HG03571 (cell line): ENCODE results near the gene SLC5A2.
A peak's percentile ranks its signal among the peaks of the same experiment; 100 is the strongest.

Experiments
- ATAC-seq: cut with Tn5 transposase; IDR thresholded peaks from one replicate; pipeline ENCODE4 v1.9.1; 2021; ENCODE audit not compliant: unreplicated experiment

The SLC5A2 gene

GRCh38 chr16:31459687-31460581 is 23.0 kb upstream of the SLC5A2 start:
- peak; percentile 56 for ATAC-seq

GRCh38 chr16:31460582-31461002 is 22.3 kb upstream of the SLC5A2 start:
- no peak for ATAC-seq

GRCh38 chr16:31461201-31461920 is 21.6 kb upstream of the SLC5A2 start:
- no peak for ATAC-seq

GRCh38 chr16:31461921-31462804 is 20.8 kb upstream of the SLC5A2 start:
- no peak for ATAC-seq

- ATAC-seq = no peak
Observed at GRCh38 chr16:31464348-31464769, 18.6 kb upstream of the SLC5A2 start.

- ATAC-seq = no peak
Observed at GRCh38 chr16:31464781-31465260, 18.1 kb upstream of the SLC5A2 start.

- ATAC-seq = no peak
Observed at GRCh38 chr16:31465788-31466370, 17.0 kb upstream of the SLC5A2 start.

GRCh38 chr16:31466381-31466841 is 16.5 kb upstream of the SLC5A2 start:
- ATAC-seq = no peak

GRCh38 chr16:31467151-31467773 is 15.7 kb upstream of the SLC5A2 start:
- ATAC-seq = peak; percentile 72

GRCh38 chr16:31467858-31468257 is 15.1 kb upstream of the SLC5A2 start:
- ATAC-seq = no peak

- ATAC-seq = no peak
Observed at GRCh38 chr16:31470615-31471014, 12.3 kb upstream of the SLC5A2 start.

GRCh38 chr16:31471241-31471874 is 11.6 kb upstream of the SLC5A2 start:
- ATAC-seq = no peak

- ATAC-seq = no peak
Observed at GRCh38 chr16:31471875-31472708, 10.8 kb upstream of the SLC5A2 start, which contains the start of gene TGFB1I1. TSS of gene TGFB1I1 (plus strand) at chr16:31472152. CDS start at chr16:31472189, 37 bp downstream.

- ATAC-seq = no peak
Observed at GRCh38 chr16:31472709-31473203, 10.2 kb upstream of the SLC5A2 start.

GRCh38 chr16:31473264-31473984 is 9.5 kb upstream of the SLC5A2 start:
- no peak for ATAC-seq

- ATAC-seq = no peak
Observed at GRCh38 chr16:31474173-31474714, 8.7 kb upstream of the SLC5A2 start.
